DND-41 (cell line): Measurements from ENCODE around the gene B4GALT5.

Source experiments
- ATAC-seq: fragments of 200-7000 bp; cut with Tn5 transposase; 3 replicates; pipeline ENCODE4 v1.9.1; 2021; ENCODE audit warnings: low read depth; ENCODE audit not compliant: insufficient read depth
- DNase-seq: peaks from one replicate; pipeline ENCODE4 v3.0.0-alpha.2; 2020
- H2AFZ ChIP-seq: 2 replicates; pipeline ENCODE4 v1.6.0; 2012; ENCODE audit warnings: low read depth, low read length
- H3K27ac ChIP-seq: 2 replicates; pipeline ENCODE4 v1.5.1; 2012; ENCODE audit warnings: low read length, inconsistent platforms
- H3K27me3 ChIP-seq: fragments of 200-600 bp; sonication (generic); 2 replicates; pipeline ENCODE4 v1.6.0; 2012; ENCODE audit warnings: low read length, mild to moderate bottlenecking, inconsistent platforms; ENCODE audit not compliant: insufficient read depth, poor library complexity
- H3K36me3 ChIP-seq: 2 replicates; pipeline ENCODE4 v1.5.1; 2012; ENCODE audit warnings: low read length, inconsistent platforms; ENCODE audit not compliant: insufficient read depth
- H3K4me1 ChIP-seq: 2 replicates; pipeline ENCODE4 v1.5.1; 2012; ENCODE audit warnings: mild to moderate bottlenecking, low read length; ENCODE audit not compliant: insufficient read depth
- H3K4me2 ChIP-seq: 2 replicates; pipeline ENCODE4 v1.6.0; 2012; ENCODE audit warnings: mild to moderate bottlenecking, moderate library complexity, low read length, inconsistent platforms; ENCODE audit not compliant: insufficient read depth
- H3K4me3 ChIP-seq, 2 experiments: fragments of 200-600 bp in 1 of 2; shearing (Covaris generic) in 1 of 2; 2 replicates each; pipeline ENCODE4 v1.5.1; 2012 to 2016; ENCODE audit warnings: inconsistent platforms in 2 of 2, low read length in 2 of 2, mild to moderate bottlenecking in 2 of 2, low read depth in 1 of 2, moderate library complexity in 1 of 2
- H3K79me2 ChIP-seq: 2 replicates; pipeline ENCODE4 v1.6.0; 2012; ENCODE audit warnings: low read length, inconsistent platforms; ENCODE audit not compliant: insufficient read depth
- H3K9ac ChIP-seq: 2 replicates; pipeline ENCODE4 v1.6.0; 2012; ENCODE audit warnings: low read depth, mild to moderate bottlenecking, inconsistent platforms, low read length, moderate library complexity
- H3K9me3 ChIP-seq: 2 replicates; pipeline ENCODE4 v1.5.1; 2012; ENCODE audit warnings: low read length, moderate library complexity, mild to moderate bottlenecking, inconsistent platforms; ENCODE audit not compliant: insufficient read depth, severe bottlenecking
- H4K20me1 ChIP-seq: 2 replicates; pipeline ENCODE4 v1.6.0; 2012; ENCODE audit warnings: low read length; ENCODE audit not compliant: insufficient read depth
- EZH2 ChIP-seq: IDR thresholded peaks from 3 replicates; pipeline ENCODE4 v1.6.1; 2012; ENCODE audit warnings: borderline replicate concordance, low read depth, mild to moderate bottlenecking, moderate library complexity, low read length, inconsistent platforms; ENCODE audit not compliant: severe bottlenecking
- TF ChIP-seq, protein P1 (sequence below): IDR thresholded peaks from 2 replicates; pipeline ENCODE4 v1.5.1; 2012; ENCODE audit warnings: borderline replicate concordance, low read length, moderate library complexity, mild to moderate bottlenecking; ENCODE audit not compliant: poor library complexity, severe bottlenecking; ENCODE audit errors: extremely low read depth

The B4GALT5 gene

DNA sequence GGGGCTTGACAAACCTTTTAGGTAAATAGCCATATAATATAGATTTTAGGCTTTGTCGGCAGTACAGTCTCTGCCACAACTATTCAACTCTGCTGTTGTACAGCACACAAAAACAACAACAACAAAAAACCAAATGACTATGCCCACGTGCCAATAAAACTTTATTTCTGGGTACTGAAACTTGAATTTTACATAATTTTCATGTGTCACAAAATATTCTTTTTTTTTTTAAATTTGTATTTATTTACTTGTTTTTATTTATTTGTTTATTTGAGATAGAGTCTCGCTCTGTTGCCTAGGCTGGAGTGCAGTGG is 34.8 kb upstream of the B4GALT5 start:
- Histone ChIP-seq H4K20me1 (peaks cover 10% of the 10 kb centered on the region; the same call in 1 of the 2 replicates), H3K9me3 (no peaks in the 10 kb centered on the region), H3K4me3 (no peak overlapping the region), H3K36me3 (no peaks in the 10 kb centered on the region), H3K79me2 (no peaks in the 10 kb centered on the region), H3K9ac (no peak overlapping the region), H3K27ac (no peak overlapping the region), H3K27me3 (peaks cover 30% of the 10 kb centered on the region), H3K4me1 (peaks cover 8% of the 10 kb centered on the region; the same call in 1 of the 2 replicates), H2AFZ (no peak overlapping the region), H3K4me2 (no peak overlapping the region)
- no peak for TF ChIP-seq EZH2
- TF ChIP-seq, protein P1, sequence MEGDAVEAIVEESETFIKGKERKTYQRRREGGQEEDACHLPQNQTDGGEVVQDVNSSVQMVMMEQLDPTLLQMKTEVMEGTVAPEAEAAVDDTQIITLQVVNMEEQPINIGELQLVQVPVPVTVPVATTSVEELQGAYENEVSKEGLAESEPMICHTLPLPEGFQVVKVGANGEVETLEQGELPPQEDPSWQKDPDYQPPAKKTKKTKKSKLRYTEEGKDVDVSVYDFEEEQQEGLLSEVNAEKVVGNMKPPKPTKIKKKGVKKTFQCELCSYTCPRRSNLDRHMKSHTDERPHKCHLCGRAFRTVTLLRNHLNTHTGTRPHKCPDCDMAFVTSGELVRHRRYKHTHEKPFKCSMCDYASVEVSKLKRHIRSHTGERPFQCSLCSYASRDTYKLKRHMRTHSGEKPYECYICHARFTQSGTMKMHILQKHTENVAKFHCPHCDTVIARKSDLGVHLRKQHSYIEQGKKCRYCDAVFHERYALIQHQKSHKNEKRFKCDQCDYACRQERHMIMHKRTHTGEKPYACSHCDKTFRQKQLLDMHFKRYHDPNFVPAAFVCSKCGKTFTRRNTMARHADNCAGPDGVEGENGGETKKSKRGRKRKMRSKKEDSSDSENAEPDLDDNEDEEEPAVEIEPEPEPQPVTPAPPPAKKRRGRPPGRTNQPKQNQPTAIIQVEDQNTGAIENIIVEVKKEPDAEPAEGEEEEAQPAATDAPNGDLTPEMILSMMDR: no peak
- no peak for ATAC-seq
- no peak for DNase-seq

DNA sequence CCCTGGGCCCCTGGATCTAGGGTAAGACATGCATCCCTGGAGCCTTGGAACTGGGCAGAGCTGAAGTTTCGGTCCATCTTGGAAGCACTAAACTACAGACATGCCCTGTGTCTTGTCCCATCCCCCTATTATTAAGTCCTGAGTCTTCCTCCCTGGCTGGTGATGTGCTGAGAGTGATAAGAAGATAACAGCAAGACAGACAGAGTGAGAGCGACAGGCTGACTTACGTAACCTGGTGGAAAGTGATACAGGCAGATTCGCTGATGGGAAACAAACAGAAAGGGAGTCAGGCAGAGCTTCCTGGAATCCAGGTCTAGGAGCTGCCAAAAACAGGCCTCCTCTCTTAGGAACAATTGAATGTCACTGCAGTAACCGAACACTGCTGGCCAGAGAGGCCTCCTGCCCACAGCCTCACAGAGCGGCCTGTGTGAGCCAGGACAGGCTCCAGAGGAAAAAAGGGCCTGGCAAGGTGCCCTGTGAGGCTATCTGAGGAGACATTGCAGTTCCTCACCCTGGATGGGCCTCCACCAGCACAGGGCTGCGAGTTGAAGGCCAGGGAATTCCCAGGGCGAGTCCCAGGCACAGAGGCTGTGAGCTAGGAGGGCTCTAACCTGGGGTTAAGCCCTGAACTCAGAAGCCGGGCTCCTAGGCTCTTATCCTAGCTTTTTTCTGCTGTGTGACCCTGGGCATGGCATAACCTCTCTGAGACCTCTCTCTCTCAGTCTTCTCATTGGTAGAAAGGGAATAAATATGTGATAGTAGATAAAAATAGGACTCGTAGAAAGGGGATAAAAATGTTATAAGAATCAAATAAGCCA is 34.2 kb upstream of the B4GALT5 start:
- DNase-seq: no peak
- Histone ChIP-seq H3K4me1 (peaks cover 8% of the 10 kb centered on the region; the same call in 1 of the 2 replicates), H2AFZ (no peak overlapping the region)

DNA sequence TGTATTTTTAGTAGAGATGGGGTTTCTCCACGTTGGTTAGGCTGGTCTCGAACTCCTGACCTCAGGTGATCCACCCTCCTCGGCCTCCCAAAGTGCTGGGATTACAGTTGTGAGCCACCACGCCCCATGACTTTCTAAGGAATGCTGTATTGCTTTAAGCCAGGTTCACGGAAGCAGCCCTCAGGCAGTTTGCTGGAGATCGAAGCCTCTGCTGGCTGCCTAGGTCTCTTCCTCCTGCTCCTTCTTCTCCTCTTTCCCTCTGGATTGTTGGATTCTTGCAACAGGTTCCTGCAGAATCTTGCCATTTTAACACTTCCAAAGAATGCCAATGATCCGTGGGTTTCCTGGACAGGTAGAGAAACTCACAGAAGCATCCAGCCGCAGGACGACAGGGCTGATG is 29.3 kb upstream of the B4GALT5 start:
- DNase-seq (no peak), ATAC-seq (no peak)
- Histone ChIP-seq H3K27ac (no peak overlapping the region), H3K4me2 (no peak overlapping the region), H3K9ac (no peak overlapping the region), H3K9me3 (no peaks in the 10 kb centered on the region), H3K79me2 (no peaks in the 10 kb centered on the region), H4K20me1 (peaks cover 3% of the 10 kb centered on the region; the same call in 1 of the 2 replicates), H3K27me3 (peaks cover 19% of the 10 kb centered on the region), H3K4me1 (no peaks in the 10 kb centered on the region), H2AFZ (no peak overlapping the region), H3K36me3 (no peaks in the 10 kb centered on the region), H3K4me3 (no peak overlapping the region)
- no peak for TF ChIP-seq EZH2
- TF ChIP-seq, protein P1: no peak

More for the DNA sequence above, 34.2 kb upstream of the B4GALT5 start:
- no peak overlapping the region for H3K4me2 ChIP-seq
- ATAC-seq: no peak
- peaks cover 10% of the 10 kb centered on the region; the same call in 1 of the 2 replicates for H4K20me1 ChIP-seq
- H3K9ac ChIP-seq: no peak overlapping the region
- H3K79me2 ChIP-seq: no peaks in the 10 kb centered on the region
- H3K27ac ChIP-seq: no peak overlapping the region
- peaks cover 34% of the 10 kb centered on the region for H3K27me3 ChIP-seq
- H3K9me3 ChIP-seq: no peaks in the 10 kb centered on the region
- H3K4me3 ChIP-seq: no peak overlapping the region
- H3K36me3 ChIP-seq: no peaks in the 10 kb centered on the region
- TF ChIP-seq EZH2: no peak
- TF ChIP-seq, protein P1: no peak
